ENCODE results near the gene SLC5A8. TPM values are rescaled to one million over a fixed set of nuclear protein-coding genes. Genes with fewer than 3 reads are reported as not detected.

Gene SLC5A8
- total and polyA plus RNA-seq, 2 of the 4 experiments (the other 2 are of a cell fraction) = not detected

DNA sequence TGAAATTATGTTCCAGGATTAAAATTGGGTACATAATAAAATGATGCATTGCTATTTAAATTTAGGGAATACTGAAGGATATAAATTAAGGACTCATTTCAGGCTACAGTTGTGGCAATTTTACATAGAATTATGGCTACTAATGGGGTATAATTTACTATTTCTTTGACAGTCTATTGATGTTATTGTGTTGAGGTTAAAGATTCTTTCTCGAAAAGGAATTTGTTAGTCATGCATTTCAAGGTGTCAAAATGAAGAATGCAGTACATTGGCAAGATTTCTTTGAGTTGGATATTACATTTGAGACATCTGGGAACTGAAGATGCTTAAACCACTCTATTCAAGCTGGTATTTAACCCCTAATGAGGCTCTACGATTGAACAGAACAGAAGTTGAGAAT, 28.3 kb downstream of the SLC5A8 start:
- Histone ChIP-seq H3K4me1 (ENCODE audit: control insufficient read depth, insufficient read depth, low read length) (no peaks in the 10 kb centered on the region), H2BK20ac (ENCODE audit: low read depth, low read length) (no peak overlapping the region), H4K5ac (ENCODE audit: low read depth, low read length) (no peak overlapping the region), H3K4ac (ENCODE audit: low read depth, low read length) (no peak overlapping the region), H3K4me3 (ENCODE audit: insufficient read depth, low read depth, low read length) (no peak overlapping the region), H2AFZ (replicated peaks; ENCODE audit: low read length, poor library complexity) (no peak overlapping the region), H3K27me3 (ENCODE audit: control insufficient read depth, insufficient read depth, low read length) (no peaks in the 10 kb centered on the region), H3K36me3 (ENCODE audit: control insufficient read depth, insufficient read depth, low read length) (no peaks in the 10 kb centered on the region), H3K79me1 (ENCODE audit: low read depth in 1 of 2, low read length in 2 of 2) (no peaks in the 10 kb centered on the region), H3K56ac (ENCODE audit: extremely low read depth, insufficient read depth, low read length) (no peak overlapping the region), H2AK5ac (ENCODE audit: low read depth, low read length) (no peak overlapping the region), H3K23ac (ENCODE audit: low read depth, low read length) (no peak overlapping the region), H3K27ac (ENCODE audit: insufficient read depth, low read length) (no peak overlapping the region), H3K9me3 (ENCODE audit: control insufficient read depth, insufficient read depth, low read length) (no peaks in the 10 kb centered on the region), H2AK9ac (replicated peaks; ENCODE audit: low read depth, low read length, poor library complexity) (no peak overlapping the region), H3K9me1 (ENCODE audit: insufficient read depth, low read length) (no peaks in the 10 kb centered on the region), H4K20me1 (ENCODE audit: insufficient read depth, low read length) (no peaks in the 10 kb centered on the region), H4K8ac (ENCODE audit: low read depth in 2 of 2, low read length in 2 of 2) (no peak overlapping the region), H2BK120ac (ENCODE audit: low read depth, low read length) (no peak overlapping the region), H2BK5ac (ENCODE audit: low read depth, low read length, poor library complexity, severe bottlenecking) (no peak overlapping the region), H2BK15ac (ENCODE audit: low read depth, low read length) (no peak overlapping the region), H3K18ac (ENCODE audit: low read depth, low read length) (no peak overlapping the region), H4K91ac (ENCODE audit: insufficient read depth, low read depth, low read length) (no peak overlapping the region), H3K4me2 (ENCODE audit: low read depth, low read length) (no peak overlapping the region), H3K14ac (replicated peaks; ENCODE audit: low read depth, low read length) (no peak overlapping the region), H3K9ac (ENCODE audit: low read depth, low read length) (no peak overlapping the region)
- DNase-seq = no peak
- ChIA-PET POLR2A (ENCODE audit: unreplicated experiment) (no interaction called here), CTCF (interaction anchor here (1.0 kb wide), 1 partner anchor 15 kb away, joined by 4 read pairs; no protein-coding TSS in a partner anchor)
- WGBS, 2 experiments (ENCODE audit: extremely low coverage in 2 of 2, insufficient read length in 1 of 2) = 0% methylated on average over 1 of the region's 2 CpGs; no CpG with 5 or more reads in 1 of the 2 experiments
- intact Hi-C loops (cut with micrococcal nuclease) (no loop called here), in situ Hi-C loops (cut with MboI; ENCODE audit: low sequenced_read_pairs) (no loop called here), dilution Hi-C loops (cut with HindIII; ENCODE audit: low sequenced_read_pairs, unreplicated experiment) (no loop called here)
- TF ChIP-seq BHLHE40 (IDR thresholded peaks at IDR 0.05; ENCODE audit: low read depth, low read length) = no peak
- no TSS peak for BruUV-seq (replicated peaks)
- ATAC-seq (ENCODE audit: low read depth) = no peak

All from IMR-90 (cell line).